Iris pigment epithelial cell (primary cell): ENCODE data around the gene GPHB5.
"Not testable (repeated sequence)": the region's sequence is repeated elsewhere in the genome, so short reads cannot be mapped to it uniquely, and the experiment has no call there.

Experiments
- DNase-seq: peaks from one replicate; pipeline ENCODE4 v3.0.0-alpha.2; 2011; ENCODE audit warnings: low read depth

The GPHB5 gene

GRCh38 chr14:63295231-63295685 is 23.5 kb downstream of the GPHB5 start:
- no peak for DNase-seq

DNA sequence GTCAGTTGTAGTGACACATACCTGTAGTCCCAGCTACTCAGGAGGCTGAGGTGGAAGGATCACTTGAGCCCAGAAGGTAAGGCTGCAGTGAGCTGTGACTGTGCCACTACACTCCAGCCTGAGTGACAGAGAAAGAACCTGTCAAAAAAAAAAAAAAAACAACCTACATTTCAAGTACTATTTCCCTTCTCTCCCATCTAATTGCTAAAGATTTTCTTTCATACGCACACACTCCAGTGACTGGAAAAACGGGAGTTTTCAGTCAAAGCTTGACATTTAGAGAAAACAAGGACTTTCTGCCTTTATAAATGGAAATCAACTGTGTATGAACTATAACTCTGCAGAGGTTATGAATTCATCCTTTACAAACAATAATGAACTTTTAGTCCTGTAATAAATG is 25.9 kb downstream of the GPHB5 start:
- DNase-seq, result no peak

- peak; percentile 24 for DNase-seq
Observed at GRCh38 chr14:63290741-63291430, 27.8 kb downstream of the GPHB5 start.

DNA sequence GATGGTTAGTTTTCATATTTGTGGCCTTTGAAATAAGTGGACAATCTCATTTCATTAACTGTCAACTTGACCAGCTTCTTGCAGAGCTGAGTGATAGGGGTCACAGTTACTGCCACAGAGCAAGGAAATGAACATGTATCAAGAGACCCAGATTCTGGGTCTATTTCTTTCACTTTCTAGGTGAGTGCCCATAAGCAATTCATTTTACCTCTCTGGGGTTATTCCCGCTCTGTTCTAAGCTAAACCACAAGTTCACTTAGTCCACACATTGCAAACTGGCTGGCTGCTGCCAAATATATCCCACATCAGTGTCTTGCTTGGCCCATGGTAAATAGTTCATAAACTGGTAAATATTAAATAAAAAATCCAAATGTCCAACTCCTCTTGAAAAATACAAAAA is 29.9 kb downstream of the GPHB5 start:
- DNase-seq, result no peak

DNA sequence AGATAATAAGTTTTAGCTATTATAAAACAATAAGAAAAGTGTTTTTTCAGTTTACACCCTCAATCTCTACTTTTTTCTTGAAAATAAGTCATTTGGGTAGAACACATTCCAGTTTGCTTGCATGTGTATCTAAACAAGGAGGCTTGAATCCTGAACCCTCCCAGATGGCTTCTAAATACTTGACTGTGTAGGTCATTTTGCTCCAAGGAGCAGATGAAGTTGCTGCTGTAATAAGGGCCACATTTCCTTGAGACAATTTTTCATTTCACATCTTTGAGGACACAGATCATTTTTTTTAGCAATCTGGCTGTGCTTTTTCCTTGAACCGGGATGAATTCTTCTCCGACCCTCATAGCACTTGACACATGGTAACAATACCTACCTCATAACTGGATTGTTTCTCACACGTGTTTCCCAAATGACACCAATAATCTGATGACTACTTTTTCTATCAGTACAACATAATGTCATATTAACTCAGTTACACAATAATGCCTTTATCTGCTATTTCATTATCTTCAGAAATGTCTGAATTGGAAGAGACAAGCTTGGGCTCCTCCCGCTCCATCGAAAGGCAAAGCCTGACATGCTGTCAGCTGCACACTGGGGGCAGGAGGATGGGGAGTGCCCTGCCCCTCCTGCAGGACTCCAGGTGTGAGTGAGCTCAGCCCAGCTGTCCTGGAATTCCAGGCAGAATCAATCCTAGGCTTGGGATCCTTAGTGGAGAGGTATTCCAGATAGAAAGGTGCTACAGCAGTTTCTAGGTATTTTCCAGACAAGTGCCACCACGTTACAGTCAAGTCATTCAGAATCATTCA is 30.9 kb downstream of the GPHB5 start:
- DNase-seq, result no peak

- no peak for DNase-seq
Observed at GRCh38 chr14:63286071-63286470, 32.7 kb downstream of the GPHB5 start.

GRCh38 chr14:63283884-63284248 is 34.9 kb downstream of the GPHB5 start:
- no peak for DNase-seq

DNA sequence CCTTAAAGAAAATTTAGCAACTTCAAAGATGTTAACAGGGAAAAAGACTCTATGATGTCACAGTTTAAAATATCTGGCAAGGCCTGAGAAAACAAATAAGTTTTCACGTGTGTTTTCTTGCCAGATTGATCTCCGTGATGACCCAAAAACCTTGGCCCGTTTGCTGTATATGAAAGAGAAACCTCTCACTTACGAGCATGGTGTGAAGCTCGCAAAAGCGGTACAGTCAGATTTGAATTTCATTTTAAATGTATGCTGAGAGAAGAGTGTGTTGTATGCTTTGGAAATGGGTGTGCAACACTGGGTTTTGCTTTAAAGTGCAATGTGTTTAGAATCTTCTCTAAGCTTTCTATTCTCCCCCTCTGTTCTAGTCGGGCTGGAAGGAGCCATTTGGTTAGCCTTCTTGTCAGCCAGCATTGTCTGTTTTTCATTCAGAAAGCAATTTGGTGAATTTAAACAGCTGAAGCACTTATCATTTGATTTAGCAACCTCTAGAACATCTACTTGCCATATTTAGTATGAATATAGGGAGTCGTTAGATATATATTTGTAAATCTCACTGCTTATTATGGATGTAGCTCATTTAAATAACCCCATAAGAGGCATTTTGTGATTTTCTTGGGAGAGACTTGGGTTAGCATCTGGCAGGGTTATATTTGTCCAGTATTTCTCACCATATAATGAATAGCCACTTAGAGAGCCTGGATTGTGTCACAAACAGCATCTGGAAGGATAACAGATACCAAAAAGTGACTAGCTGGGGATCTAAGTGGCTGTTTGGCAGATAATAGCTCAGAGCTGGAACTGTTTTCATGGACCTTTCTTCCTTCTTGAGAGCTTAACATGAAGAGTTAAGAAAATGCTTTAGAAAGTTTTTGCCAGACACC is 35.5 kb downstream of the GPHB5 start:
- DNase-seq, result no peak

DNA sequence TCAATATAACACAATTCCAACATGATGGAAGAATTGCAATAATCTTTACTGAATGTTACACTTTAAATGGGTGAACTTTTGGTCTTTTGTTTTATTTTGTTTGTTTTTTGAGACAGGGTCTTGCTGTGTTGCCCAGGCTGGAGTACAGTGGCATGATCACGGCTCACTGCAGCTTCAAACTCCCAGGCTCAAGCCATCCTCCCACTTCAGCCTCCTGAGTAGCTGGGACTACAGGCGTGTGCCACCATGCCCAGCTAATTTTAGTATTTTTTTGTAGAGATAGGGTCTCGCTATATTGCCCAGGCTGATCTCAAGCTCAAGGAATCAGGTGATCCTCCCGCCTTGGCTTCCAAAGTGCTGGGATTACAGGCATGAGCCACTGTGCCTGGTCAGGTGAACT is 38.8 kb downstream of the GPHB5 start:
- not testable (repeated sequence) for DNase-seq

DNA sequence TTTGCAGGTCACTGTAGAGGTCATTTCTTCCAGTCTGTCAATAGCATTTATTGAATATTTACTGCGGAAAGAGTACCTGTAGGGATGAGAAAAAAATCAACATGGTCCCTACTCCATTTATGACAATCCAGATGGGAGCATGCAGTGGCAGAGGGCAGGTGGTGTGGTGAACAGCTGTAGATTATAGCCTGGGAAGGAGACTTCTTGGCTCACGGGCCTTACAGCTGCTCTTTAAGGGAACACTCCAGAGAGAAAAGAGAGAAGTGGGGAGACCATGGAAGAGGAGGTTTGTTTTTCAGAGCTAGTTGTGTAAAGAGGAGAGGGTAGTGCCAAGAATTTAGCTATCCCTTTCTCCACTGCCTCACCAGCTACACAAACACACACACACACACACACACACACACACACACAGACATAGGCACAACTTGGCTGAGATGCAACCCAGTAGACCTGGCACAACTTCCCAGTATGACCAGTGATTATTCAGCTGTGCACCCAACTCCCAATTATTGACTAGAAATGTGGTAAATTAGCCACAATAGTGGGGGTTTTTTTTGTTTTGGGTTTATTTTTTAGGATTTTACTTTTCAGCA is 41.0 kb downstream of the GPHB5 start:
- DNase-seq, result no peak

- peak; percentile 58 for DNase-seq
Observed at GRCh38 chr14:63276492-63277342, 42.0 kb downstream of the GPHB5 start.

DNA sequence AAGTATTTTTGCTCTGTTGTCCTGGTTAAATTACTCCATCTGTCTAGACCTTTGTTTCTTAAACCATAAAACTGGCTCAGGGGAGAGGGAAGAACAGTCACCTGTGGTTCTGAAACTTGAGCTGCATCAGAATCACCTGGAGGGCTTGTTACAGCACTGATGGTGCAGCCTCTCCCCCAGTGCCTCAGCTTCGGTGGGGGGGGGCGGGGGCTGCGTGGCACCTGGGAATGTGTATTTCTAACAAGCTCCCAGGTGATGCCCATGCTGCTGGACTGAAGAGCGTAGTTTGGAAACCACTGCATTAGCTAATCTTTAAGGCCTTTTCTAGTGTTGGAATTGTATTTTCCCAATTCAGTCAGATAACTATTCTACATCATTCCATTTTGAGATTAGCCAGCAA is 42.7 kb downstream of the GPHB5 start:
- DNase-seq, result no peak

DNA sequence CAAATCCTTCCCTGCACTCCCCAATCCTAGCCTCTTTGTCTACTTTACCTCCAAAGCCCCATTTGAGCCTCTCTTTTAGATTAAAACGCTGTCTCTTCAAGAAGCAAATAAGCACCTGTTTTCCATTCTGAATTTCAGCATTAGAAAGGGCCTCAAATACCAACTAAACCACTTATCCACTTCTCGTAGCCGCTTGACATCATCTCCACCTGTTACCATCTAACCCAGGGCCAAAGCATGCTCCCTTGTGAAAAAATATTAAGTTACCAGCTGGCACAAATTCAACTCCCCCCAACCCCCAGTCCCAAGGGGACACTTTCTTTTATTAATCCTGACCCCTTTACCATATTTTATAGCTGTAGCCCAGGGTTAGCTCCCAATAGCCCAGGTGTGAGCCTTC is 43.1 kb downstream of the GPHB5 start:
- DNase-seq, result no peak

GRCh38 chr14:63273717-63274655 is 44.7 kb downstream of the GPHB5 start:
- no peak for DNase-seq

DNA sequence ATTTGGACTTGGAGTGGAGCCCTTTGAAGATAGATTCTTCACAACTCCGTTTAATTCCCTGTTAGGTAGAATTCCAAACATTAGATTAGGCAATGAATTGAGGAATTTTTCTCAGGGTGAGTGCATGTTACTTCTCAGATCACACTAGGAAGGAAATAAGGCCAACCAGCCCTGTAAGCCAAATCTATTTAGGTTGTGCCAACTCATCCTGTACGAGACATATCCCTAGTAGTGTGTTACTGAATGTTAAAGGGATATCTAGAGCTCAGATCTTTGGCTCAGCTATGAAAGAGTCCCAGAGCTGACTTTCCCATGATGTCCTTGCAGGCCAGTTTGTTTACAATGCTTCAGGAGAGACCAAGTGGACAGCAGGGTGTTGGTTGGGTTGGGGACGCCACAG is 45.6 kb downstream of the GPHB5 start:
- no peak for DNase-seq

- DNase-seq, result no peak
Observed at GRCh38 chr14:63269561-63270225, 49.0 kb downstream of the GPHB5 start.

DNA sequence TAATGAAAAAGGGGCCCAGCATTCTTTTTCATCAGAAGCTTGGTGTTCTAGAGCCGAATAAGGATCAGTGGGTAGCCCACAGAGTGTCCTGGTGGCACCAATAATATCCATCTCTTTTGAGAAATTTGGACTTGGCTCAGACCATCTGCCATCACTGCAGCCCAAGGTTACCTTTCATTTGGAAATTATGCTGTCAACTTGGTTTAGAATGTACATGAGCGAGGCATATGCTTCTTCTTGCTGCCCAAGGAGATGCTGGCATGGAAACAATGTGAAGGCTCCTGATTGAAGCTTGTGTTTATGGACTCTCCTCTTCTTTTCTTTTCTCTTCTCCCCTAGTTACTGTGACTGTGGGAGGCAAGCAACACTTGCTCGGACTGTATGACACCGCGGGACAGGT is 50.0 kb downstream of the GPHB5 start:
- no peak for DNase-seq

DNA sequence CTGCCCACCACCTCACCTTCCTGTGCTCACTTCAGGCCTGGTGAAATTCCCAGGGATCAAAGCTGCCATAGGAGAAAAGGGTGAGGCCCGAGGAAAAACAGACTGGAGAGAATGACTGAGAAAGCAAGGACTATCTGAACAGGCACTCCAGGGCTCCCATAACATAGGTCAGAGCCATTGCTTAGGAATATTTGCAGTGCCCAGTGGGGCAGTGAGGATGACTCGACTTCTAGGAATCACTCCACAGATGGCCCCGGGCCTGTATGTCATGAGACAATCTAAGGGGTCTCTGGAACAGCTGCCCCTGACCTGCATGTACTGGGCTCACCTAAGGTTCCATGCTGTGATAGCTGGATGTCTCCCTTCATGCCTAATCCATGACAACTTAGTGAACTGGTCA is 51.6 kb downstream of the GPHB5 start:
- no peak for DNase-seq

DNA sequence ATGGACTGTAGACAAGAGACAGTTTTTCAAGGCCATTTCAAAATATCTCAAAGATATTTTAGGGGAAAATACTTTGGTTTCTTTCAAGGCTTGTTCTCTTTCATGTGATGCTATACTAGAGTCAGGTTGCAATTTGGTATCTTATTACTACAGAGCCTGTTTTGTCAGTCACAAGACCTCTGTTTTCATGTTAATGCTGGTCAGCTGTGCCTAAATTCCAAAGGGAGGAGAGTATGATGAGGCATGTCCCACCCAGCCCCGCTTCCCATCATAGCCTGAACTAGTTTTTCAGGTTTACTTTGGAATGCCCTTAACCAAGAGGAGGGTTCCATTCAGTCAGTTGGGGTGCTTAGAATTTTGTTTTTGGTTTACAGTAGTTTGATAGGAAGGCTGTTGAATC is 52.6 kb downstream of the GPHB5 start:
- no peak for DNase-seq
